PC-3 (cell line): Measurements from ENCODE around the gene HTR1D. TPM values are rescaled to one million over a fixed set of nuclear protein-coding genes. Genes with fewer than 3 reads are reported as not detected.

Source experiments
- ATAC-seq: fragments of 200-7000 bp; cut with Tn5 transposase; 2 replicates; pipeline ENCODE4 v1.9.1; 2020; ENCODE audit warnings: mild to moderate bottlenecking, moderate library complexity
- BruUV-seq: library from RNA; stranded (reverse); fragments of 400-500 nt; replicated peaks from 2 replicates; lab custom pipeline; 2021; lab: Mats Ljungman, UMichigan
- CTCF ChIA-PET: fragments of 300-600 bp; sonication (Branson Sonifier 250); formaldehyde crosslinking; loops from one replicate; lab custom pipeline; 2022; ENCODE audit warnings: antibody characterized with exemption; lab: Charles Lee
- POLR2A ChIA-PET: fragments of 300-600 bp; sonication (Branson Sonifier 250); formaldehyde crosslinking; loops from one replicate; lab custom pipeline; 2022; ENCODE audit warnings: antibody characterized with exemption; ENCODE audit not compliant: unreplicated experiment; lab: Charles Lee
- DNase-seq: peaks from one replicate; pipeline ENCODE4 v3.0.0-alpha.2; 2015
- H2AFZ ChIP-seq: fragments of 300-600 bp; sonication (generic); 2 replicates; pipeline ENCODE4 v1.6.0; 2016; ENCODE audit warnings: antibody characterized with exemption, low read length
- H3F3A ChIP-seq: fragments of 300-600 bp; sonication (generic); one replicate; pipeline ENCODE4 v1.6.0; 2017; ENCODE audit warnings: antibody characterized with exemption, low read length, control low read depth, mild to moderate bottlenecking; ENCODE audit not compliant: unreplicated experiment
- H3K27ac ChIP-seq: fragments of 300-600 bp; sonication (generic); 2 replicates; pipeline ENCODE4 v1.5.1; 2016; ENCODE audit warnings: mild to moderate bottlenecking, low read length
- H3K27me3 ChIP-seq: fragments of 300-600 bp; sonication (generic); 2 replicates; pipeline ENCODE4 v1.6.1; 2016; ENCODE audit warnings: low read length, mixed read lengths
- H3K36me3 ChIP-seq: fragments of 300-600 bp; sonication (generic); 2 replicates; pipeline ENCODE4 v1.6.1; 2016; ENCODE audit warnings: low read depth, mixed run types, low read length, mixed read lengths
- H3K4me1 ChIP-seq: fragments of 300-600 bp; sonication (generic); 2 replicates; pipeline ENCODE4 v1.5.1; 2016; ENCODE audit warnings: low read length; ENCODE audit not compliant: insufficient read depth
- H3K4me2 ChIP-seq: fragments of 300-600 bp; sonication (generic); 2 replicates; pipeline ENCODE4 v1.6.0; 2016; ENCODE audit warnings: low read length
- H3K4me3 ChIP-seq: fragments of 300-600 bp; sonication (generic); 2 replicates; pipeline ENCODE4 v1.5.1; 2016; ENCODE audit warnings: mild to moderate bottlenecking, low read length, mixed read lengths
- H3K79me2 ChIP-seq: fragments of 300-600 bp; sonication (generic); 2 replicates; pipeline ENCODE4 v1.6.1; 2017; ENCODE audit warnings: low read length, mixed read lengths
- H3K9ac ChIP-seq: fragments of 300-600 bp; sonication (generic); 2 replicates; pipeline ENCODE4 v1.6.0; 2016; ENCODE audit warnings: mild to moderate bottlenecking, low read length
- H3K9me2 ChIP-seq: fragments of 300-600 bp; sonication (generic); replicated peaks from 2 replicates; pipeline ENCODE4 v1.6.1; 2016; ENCODE audit warnings: mixed run types, low read length, mixed read lengths
- H3K9me3 ChIP-seq: fragments of 300-600 bp; sonication (generic); 2 replicates; pipeline ENCODE4 v1.6.1; 2016; ENCODE audit warnings: low read length, mixed read lengths
- H4K20me1 ChIP-seq: fragments of 300-600 bp; sonication (generic); 2 replicates; pipeline ENCODE4 v1.6.1; 2016; ENCODE audit warnings: low read length, mixed read lengths
- CTCF ChIP-seq: fragments of 300-600 bp; sonication (generic); conservative IDR thresholded peaks from 2 replicates; pipeline ENCODE4 v1.5.1; 2017; ENCODE audit warnings: antibody characterized with exemption, low read depth, mild to moderate bottlenecking, low read length
- EZH2 ChIP-seq: fragments of 300-600 bp; sonication (generic); IDR thresholded peaks from one replicate; pipeline ENCODE4 v1.6.1; 2017; ENCODE audit warnings: antibody characterized with exemption, mild to moderate bottlenecking, low read length; ENCODE audit not compliant: unreplicated experiment
- EZH2phosphoT487 ChIP-seq: fragments of 300-600 bp; sonication (generic); IDR thresholded peaks from 2 replicates; pipeline ENCODE4 v1.6.1; 2018; ENCODE audit warnings: mild to moderate bottlenecking, antibody characterized with exemption, low read length, borderline replicate concordance
- intact Hi-C: fragments of 100-400 bp; cut with micrococcal nuclease; formaldehyde crosslinking; loops from 2 replicates; pipeline ENCODE4 v1.9.0; 2023
- total RNA-seq: library from RNA; depleted of rRNA; stranded (reverse); fragments of >200 nt; gene quantifications from 2 replicates; pipeline ENCODE4 v1.2.3, GENCODE V29; 2014

HTR1D gene
- total RNA-seq, 1 experiment from 2014 or later: 1.3 TPM

DNA sequence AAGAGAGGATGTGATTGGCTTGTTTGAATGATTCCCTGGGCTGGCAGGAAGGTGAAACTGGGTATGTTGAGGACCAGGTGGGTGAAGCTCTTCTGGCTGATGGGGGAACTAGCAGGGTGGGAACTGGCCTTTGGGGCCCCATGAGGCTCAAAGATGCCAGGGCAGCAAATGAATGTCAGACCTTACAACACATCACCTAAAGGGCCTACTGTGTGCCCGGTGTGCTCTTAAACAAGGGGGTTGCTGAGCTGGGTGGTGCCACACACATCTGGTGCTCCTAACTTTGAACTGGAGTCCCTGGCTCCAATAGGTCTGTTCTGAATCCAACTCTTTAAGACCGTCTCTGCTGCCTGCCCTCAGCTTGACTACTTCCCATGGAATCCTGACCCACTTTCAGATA lies 21.3 kb upstream of the HTR1D start:
- no peaks in the 10 kb centered on the region for H3K36me3 ChIP-seq
- intact Hi-C loops: no loop called here

DNA sequence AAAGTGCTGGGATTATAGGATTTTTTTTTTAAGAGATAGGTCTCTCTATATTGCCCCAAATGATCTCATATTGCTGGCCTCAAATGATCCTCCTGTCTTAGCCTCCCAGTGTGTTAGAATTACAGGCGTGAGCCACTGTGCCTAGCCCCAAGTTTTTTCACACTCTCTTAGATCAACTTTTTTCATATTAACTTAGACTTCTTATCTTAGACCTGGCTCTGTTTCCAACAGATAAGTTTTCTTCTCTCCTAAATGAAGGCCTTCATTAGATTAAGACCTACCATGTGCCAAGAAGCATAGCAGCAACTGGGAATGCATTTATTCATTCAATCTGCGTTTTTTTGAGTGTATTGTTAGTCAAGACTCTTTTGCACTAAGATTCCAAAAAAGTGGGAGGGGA lies 20.2 kb upstream of the HTR1D start:
- ChIA-PET CTCF (no interaction called here), POLR2A (no interaction called here)
- BruUV-seq: no TSS peak
- no peak overlapping the region for H3K4me3 ChIP-seq
- no peaks in the 10 kb centered on the region for H3K4me1 ChIP-seq
- no peaks in the 10 kb centered on the region for H3K9me2 ChIP-seq
- no peak for ATAC-seq
- H3K9ac ChIP-seq: no peak overlapping the region
- TF ChIP-seq EZH2phosphoT487 (no peak), CTCF (no peak), EZH2 (no peak)
- intact Hi-C loops: no loop called here
- H3F3A ChIP-seq: no peaks in the 10 kb centered on the region
- no peaks in the 10 kb centered on the region for H3K27me3 ChIP-seq
- no peaks in the 10 kb centered on the region for H4K20me1 ChIP-seq
- H3K79me2 ChIP-seq: no peaks in the 10 kb centered on the region
- H3K9me3 ChIP-seq: no peaks in the 10 kb centered on the region
- no peaks in the 10 kb centered on the region for H3K36me3 ChIP-seq
- no peak overlapping the region for H3K27ac ChIP-seq
- DNase-seq: no peak
- H3K4me2 ChIP-seq: no peak overlapping the region
- H2AFZ ChIP-seq: no peak overlapping the region

More for the DNA sequence above, 21.3 kb upstream of the HTR1D start:
- H3K27ac ChIP-seq: no peak overlapping the region
- no peak overlapping the region for H2AFZ ChIP-seq
- H3K4me1 ChIP-seq: no peaks in the 10 kb centered on the region
- CTCF ChIA-PET: no interaction called here
- H3K9ac ChIP-seq: no peak overlapping the region
- ATAC-seq (no peak), DNase-seq (no peak)
- no peaks in the 10 kb centered on the region for H4K20me1 ChIP-seq
- H3K4me2 ChIP-seq: no peak overlapping the region
- no peaks in the 10 kb centered on the region for H3F3A ChIP-seq
- H3K4me3 ChIP-seq: no peak overlapping the region
- POLR2A ChIA-PET: no interaction called here
- no TSS peak for BruUV-seq
- H3K9me3 ChIP-seq: no peaks in the 10 kb centered on the region
- H3K9me2 ChIP-seq: no peaks in the 10 kb centered on the region
- TF ChIP-seq EZH2phosphoT487 (no peak), CTCF (no peak), EZH2 (no peak)
- H3K27me3 ChIP-seq: no peaks in the 10 kb centered on the region
- no peaks in the 10 kb centered on the region for H3K79me2 ChIP-seq

GRCh38 chr1:23227806-23228205 lies 10.5 kb upstream of the HTR1D start:
- Histone ChIP-seq H3F3A (no peaks in the 10 kb centered on the region), H3K9me2 (no peaks in the 10 kb centered on the region), H3K9ac (no peak overlapping the region), H3K27me3 (no peaks in the 10 kb centered on the region), H3K4me1 (no peaks in the 10 kb centered on the region), H3K79me2 (no peaks in the 10 kb centered on the region), H2AFZ (no peak overlapping the region), H3K4me3 (no peak overlapping the region), H3K4me2 (no peak overlapping the region), H3K9me3 (no peaks in the 10 kb centered on the region), H4K20me1 (no peaks in the 10 kb centered on the region), H3K36me3 (no peaks in the 10 kb centered on the region), H3K27ac (no peak overlapping the region)
- TF ChIP-seq EZH2 (no peak), CTCF (no peak), EZH2phosphoT487 (no peak)
- no peak for DNase-seq
- intact Hi-C loops: loop anchor here (5.0 kb wide), 1 partner anchor 34 kb away; no protein-coding TSS in a partner anchor
- ChIA-PET POLR2A (no interaction called here), CTCF (no interaction called here)
- BruUV-seq: no TSS peak
- no peak for ATAC-seq
